GM19035 (cell line): ENCODE data around the gene GLYATL2.

Experiments
- ATAC-seq: cut with Tn5 transposase; IDR thresholded peaks from one replicate; pipeline ENCODE4 v1.9.1; 2021; ENCODE audit not compliant: unreplicated experiment

Gene GLYATL2

GRCh38 chr11:58801974-58802545 is 42.4 kb downstream of the GLYATL2 start:
- no peak for ATAC-seq

DNA sequence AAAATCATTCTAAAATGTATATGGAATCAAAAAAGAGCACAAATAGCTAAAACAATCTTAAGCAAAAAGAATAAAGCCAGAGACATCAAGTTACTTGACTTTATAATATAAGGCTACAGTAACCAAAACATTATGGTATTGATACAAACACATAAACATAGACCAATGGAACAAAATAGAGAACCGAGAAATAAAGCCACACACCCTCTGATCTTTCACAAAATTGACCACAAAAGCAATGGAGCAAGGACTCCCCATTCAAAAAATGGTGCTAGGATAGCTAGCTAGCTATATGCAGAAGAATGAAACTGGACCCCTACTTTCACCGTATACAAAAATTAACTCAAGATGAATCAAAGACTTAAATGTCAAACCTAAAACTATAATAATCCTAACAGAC is 43.2 kb downstream of the GLYATL2 start:
- no peak for ATAC-seq

GRCh38 chr11:58796333-58796732 is 48.2 kb downstream of the GLYATL2 start:
- ATAC-seq = no peak

- ATAC-seq = peak; percentile 93
These were observed 56.0 kb downstream of the GLYATL2 start for GRCh38 chr11:58788355-58789023.

DNA sequence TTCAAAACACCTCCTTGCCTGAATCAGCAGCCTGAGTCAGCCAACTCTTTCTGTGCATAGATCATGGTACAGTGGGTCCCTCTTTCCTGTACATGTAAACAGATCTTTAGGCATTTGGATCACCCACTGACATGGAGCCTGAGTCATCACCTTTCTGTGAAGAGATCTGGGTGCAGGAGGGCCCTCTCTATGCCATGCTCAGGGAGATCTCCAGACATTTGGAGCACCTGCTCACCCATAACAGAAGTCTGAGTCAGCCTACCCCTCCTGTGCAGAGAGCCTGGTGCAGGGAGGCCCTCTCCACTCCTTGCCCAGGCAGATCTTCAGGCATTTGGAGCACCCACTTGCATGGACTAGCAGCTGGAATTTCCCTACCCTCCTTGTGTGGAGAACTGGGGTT is 56.6 kb downstream of the GLYATL2 start:
- no peak for ATAC-seq

- no peak for ATAC-seq
These were observed 57.8 kb downstream of the GLYATL2 start for GRCh38 chr11:58786693-58787092.

- no peak for ATAC-seq
These were observed 59.5 kb downstream of the GLYATL2 start for GRCh38 chr11:58784995-58785394.
